IMR-90 (cell line): Measurements from ENCODE around the gene ACSS3. TPM values are rescaled to one million over a fixed set of nuclear protein-coding genes. Genes with fewer than 3 reads are reported as not detected.

Source experiments
- ATAC-seq: fragments of 200-7000 bp; cut with Tn5 transposase; 2 replicates; pipeline ENCODE4 v1.9.1; 2020; ENCODE audit warnings: low read depth, mild to moderate bottlenecking, moderate library complexity
- BruUV-seq: library from RNA; stranded (reverse); fragments of 400-500 nt; replicated peaks from 2 replicates; lab custom pipeline; 2021; lab: Mats Ljungman, UMichigan
- CTCF ChIA-PET: fragments of 300-600 bp; formaldehyde crosslinking; extraction: SDS; loops from one replicate; lab custom pipeline; 2021; ENCODE audit warnings: antibody characterized with exemption; lab: Yijun Ruan, JAX
- POLR2A ChIA-PET: fragments of 300-600 bp; sonication (Branson Sonifier 250); formaldehyde crosslinking; loops from one replicate; lab custom pipeline; 2022; ENCODE audit warnings: antibody characterized with exemption; ENCODE audit not compliant: unreplicated experiment; lab: Charles Lee
- DNase-seq: peaks from one replicate; pipeline ENCODE4 v3.0.0; 2013
- H2AFZ ChIP-seq: replicated peaks from 2 replicates; pipeline ENCODE3; 2013; ENCODE audit warnings: low read length, mild to moderate bottlenecking; ENCODE audit not compliant: poor library complexity
- H2AK5ac ChIP-seq: 2 replicates; pipeline ENCODE4 v1.6.1; 2013; ENCODE audit warnings: low read depth, low read length, inconsistent platforms
- H2AK9ac ChIP-seq: replicated peaks from 2 replicates; pipeline ENCODE3; 2013; ENCODE audit warnings: mild to moderate bottlenecking, low read depth, low read length, moderate library complexity; ENCODE audit not compliant: poor library complexity
- H2BK120ac ChIP-seq: 2 replicates; pipeline ENCODE4 v1.6.1; 2013; ENCODE audit warnings: low read depth, low read length, inconsistent platforms
- H2BK15ac ChIP-seq: 3 replicates; pipeline ENCODE4 v1.6.1; 2013; ENCODE audit warnings: low read depth, low read length, inconsistent platforms
- H2BK20ac ChIP-seq: 2 replicates; pipeline ENCODE4 v1.6.1; 2013; ENCODE audit warnings: low read depth, mild to moderate bottlenecking, inconsistent platforms, low read length, moderate library complexity
- H2BK5ac ChIP-seq: 2 replicates; pipeline ENCODE4 v1.6.1; 2013; ENCODE audit warnings: mild to moderate bottlenecking, low read depth, low read length, inconsistent platforms; ENCODE audit not compliant: poor library complexity, severe bottlenecking
- H3K14ac ChIP-seq: replicated peaks from 2 replicates; pipeline ENCODE4 v1.6.1; 2013; ENCODE audit warnings: low read depth, low read length, inconsistent platforms
- H3K18ac ChIP-seq: 2 replicates; pipeline ENCODE4 v1.6.1; 2013; ENCODE audit warnings: low read depth, low read length, control low read depth
- H3K23ac ChIP-seq: 2 replicates; pipeline ENCODE4 v1.6.1; 2013; ENCODE audit warnings: low read depth, low read length, inconsistent platforms
- H3K27ac ChIP-seq: 2 replicates; pipeline ENCODE4 v1.5.1; 2013; ENCODE audit warnings: mild to moderate bottlenecking, control low read depth, low read length; ENCODE audit not compliant: insufficient read depth
- H3K27me3 ChIP-seq: 2 replicates; pipeline ENCODE4 v1.6.1; 2013; ENCODE audit warnings: low read length; ENCODE audit not compliant: control insufficient read depth, insufficient read depth
- H3K36me3 ChIP-seq: 2 replicates; pipeline ENCODE4 v1.6.1; 2013; ENCODE audit warnings: low read length, mixed read lengths; ENCODE audit not compliant: control insufficient read depth, insufficient read depth
- H3K4ac ChIP-seq: 2 replicates; pipeline ENCODE4 v1.6.1; 2013; ENCODE audit warnings: low read depth, low read length, inconsistent platforms
- H3K4me1 ChIP-seq: 2 replicates; pipeline ENCODE4 v1.6.1; 2013; ENCODE audit warnings: low read length, mixed read lengths; ENCODE audit not compliant: control insufficient read depth, insufficient read depth
- H3K4me2 ChIP-seq: 2 replicates; pipeline ENCODE4 v1.6.1; 2013; ENCODE audit warnings: low read depth, mild to moderate bottlenecking, control low read depth, low read length, moderate library complexity
- H3K4me3 ChIP-seq: 2 replicates; pipeline ENCODE4 v1.5.1; 2013; ENCODE audit warnings: low read depth, mild to moderate bottlenecking, control low read depth, low read length, moderate library complexity; ENCODE audit not compliant: insufficient read depth
- H3K56ac ChIP-seq: 2 replicates; pipeline ENCODE4 v1.6.1; 2013; ENCODE audit warnings: low read length, inconsistent platforms; ENCODE audit not compliant: insufficient read depth; ENCODE audit errors: extremely low read depth
- H3K79me1 ChIP-seq, 2 experiments: 2 replicates each; pipeline ENCODE4 v1.6.1; 2013; ENCODE audit warnings: low read length in 2 of 2, inconsistent platforms in 1 of 2, low read depth in 1 of 2
- H3K9ac ChIP-seq: 2 replicates; pipeline ENCODE4 v1.6.1; 2013; ENCODE audit warnings: low read depth, low read length, control low read depth
- H3K9me1 ChIP-seq: 2 replicates; pipeline ENCODE4 v1.6.1; 2013; ENCODE audit warnings: low read length, inconsistent platforms; ENCODE audit not compliant: insufficient read depth
- H3K9me3 ChIP-seq: 2 replicates; pipeline ENCODE4 v1.6.1; 2013; ENCODE audit warnings: low read length; ENCODE audit not compliant: control insufficient read depth, insufficient read depth
- H4K20me1 ChIP-seq: 2 replicates; pipeline ENCODE4 v1.6.1; 2013; ENCODE audit warnings: low read length, inconsistent platforms; ENCODE audit not compliant: insufficient read depth
- H4K5ac ChIP-seq: 2 replicates; pipeline ENCODE4 v1.6.1; 2013; ENCODE audit warnings: mild to moderate bottlenecking, low read depth, low read length, control low read depth
- H4K8ac ChIP-seq, 2 experiments: 2 replicates each; pipeline ENCODE4 v1.6.1; 2013; ENCODE audit warnings: low read depth in 2 of 2, low read length in 2 of 2, control low read depth in 1 of 2, inconsistent platforms in 1 of 2
- H4K91ac ChIP-seq: 2 replicates; pipeline ENCODE4 v1.6.1; 2013; ENCODE audit warnings: low read depth, low read length, inconsistent platforms; ENCODE audit not compliant: insufficient read depth
- CEBPB ChIP-seq: IDR thresholded peaks from 2 replicates; pipeline ENCODE4 v1.6.1; 2012; ENCODE audit warnings: low read depth, low read length, improper control_type of control experiment
- CHD1 ChIP-seq: IDR thresholded peaks from 2 replicates; pipeline ENCODE4 v1.6.1; 2012; ENCODE audit warnings: low read depth, low read length, improper control_type of control experiment
- FOS ChIP-seq: fragments of 150-350 bp; IDR thresholded peaks from 2 replicates; pipeline ENCODE4 v1.6.1; 2016; ENCODE audit warnings: low read depth, low read length
- NFE2L2 ChIP-seq: fragments of 150-350 bp; IDR thresholded peaks from 2 replicates; pipeline ENCODE4 v1.6.1; 2016; ENCODE audit warnings: low read depth, mild to moderate bottlenecking, low read length
- POLR2A ChIP-seq: IDR thresholded peaks from 2 replicates; pipeline ENCODE4 v1.6.1; 2012; ENCODE audit warnings: mild to moderate bottlenecking, low read depth, low read length
- RCOR1 ChIP-seq: IDR thresholded peaks from 2 replicates; pipeline ENCODE4 v1.6.1; 2012; ENCODE audit warnings: mild to moderate bottlenecking, low read length, improper control_type of control experiment; ENCODE audit not compliant: insufficient replicate concordance
- SMC3 ChIP-seq: fragments of 150-350 bp; IDR thresholded peaks from 2 replicates; pipeline ENCODE4 v1.6.1; 2016; ENCODE audit warnings: low read depth, mild to moderate bottlenecking, antibody characterized with exemption, low read length, moderate library complexity
- WGBS, 2 experiments: methylation state at CpG; one replicate each; pipeline versions ENCODE4 v1.1.5 to v1.1.7; 2013; ENCODE audit warnings: missing lambda C conversion rate in 2 of 2; ENCODE audit not compliant: insufficient read length in 1 of 2; ENCODE audit errors: extremely low coverage in 2 of 2; 5-methylcytosine and 5-hydroxymethylcytosine counted together
- dilution Hi-C: fragments of 300-500 bp; cut with HindIII; formaldehyde crosslinking; loops from one replicate; pipeline ENCODE4 v1.14.3; 2018; ENCODE audit warnings: low sequenced_read_pairs; ENCODE audit not compliant: unreplicated experiment
- in situ Hi-C: fragments of 300-500 bp; cut with MboI; formaldehyde crosslinking; loops from 3 replicates; pipeline ENCODE4 v1.14.3; 2019; ENCODE audit warnings: low sequenced_read_pairs, inconsistent platforms, mixed read lengths
- intact Hi-C: fragments of 100-400 bp; cut with micrococcal nuclease; formaldehyde crosslinking; loops from 2 replicates; pipeline ENCODE4 v1.10.0; 2022
- polyA plus RNA-seq, 3 experiments: library from polyadenylated mRNA; depleted of rRNA; stranded (reverse); fragments of >200 nt; gene quantifications; 2 replicates each; pipeline ENCODE4 v1.2.3, GENCODE V29; 2012; ENCODE audit warnings: low replicate concordance in 1 of 3
- total RNA-seq: library from RNA; depleted of rRNA; stranded (reverse); fragments of >200 nt; gene quantifications from 2 replicates; pipeline ENCODE4 v1.2.3, GENCODE V29; 2012
- TF ChIP-seq, protein P1 (sequence below): fragments of 150-350 bp; IDR thresholded peaks from 2 replicates; pipeline ENCODE4 v1.6.1; 2017; ENCODE audit warnings: mild to moderate bottlenecking, antibody characterized with exemption, low read length, low read depth
- TF ChIP-seq, protein P2 (sequence below): conservative IDR thresholded peaks from 2 replicates; pipeline ENCODE4 v1.5.1; 2012; ENCODE audit warnings: mild to moderate bottlenecking, low read depth, low read length, improper control_type of control experiment
- TF ChIP-seq, protein P3 (sequence below): fragments of 150-350 bp; IDR thresholded peaks from 2 replicates; pipeline ENCODE4 v1.6.1; 2016; ENCODE audit warnings: low read depth, mild to moderate bottlenecking, low read length, moderate library complexity, borderline replicate concordance

The ACSS3 gene
- total and polyA plus RNA-seq, 2 of the 4 experiments (the other 2 are of a cell fraction) = 0.84 to 2.0 TPM

DNA sequence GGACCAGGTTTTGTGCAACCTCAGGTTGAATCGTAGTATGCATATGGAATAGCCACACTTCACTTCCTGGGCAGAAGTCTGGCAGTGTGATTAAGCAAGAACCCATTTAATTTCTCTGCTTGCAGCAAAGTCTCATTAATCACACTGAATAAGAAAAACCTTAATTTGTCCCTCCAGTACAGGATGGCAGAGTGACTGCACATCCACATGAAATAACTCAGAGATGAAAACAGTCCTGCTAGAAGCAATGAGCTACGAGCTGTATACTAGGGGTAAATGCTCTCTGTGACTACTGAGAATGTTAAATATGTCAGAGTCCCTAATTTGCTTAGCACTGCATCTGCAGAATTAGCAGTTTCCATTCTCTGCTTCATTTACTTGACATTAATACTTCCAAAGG is 88.9 kb downstream of the ACSS3 start:
- H3K23ac ChIP-seq = no peak overlapping the region
- TF ChIP-seq SMC3 (no peak), RCOR1 (no peak), POLR2A (no peak), CEBPB (no peak), NFE2L2 (no peak), FOS (no peak), CHD1 (no peak)
- TF ChIP-seq, protein P1, sequence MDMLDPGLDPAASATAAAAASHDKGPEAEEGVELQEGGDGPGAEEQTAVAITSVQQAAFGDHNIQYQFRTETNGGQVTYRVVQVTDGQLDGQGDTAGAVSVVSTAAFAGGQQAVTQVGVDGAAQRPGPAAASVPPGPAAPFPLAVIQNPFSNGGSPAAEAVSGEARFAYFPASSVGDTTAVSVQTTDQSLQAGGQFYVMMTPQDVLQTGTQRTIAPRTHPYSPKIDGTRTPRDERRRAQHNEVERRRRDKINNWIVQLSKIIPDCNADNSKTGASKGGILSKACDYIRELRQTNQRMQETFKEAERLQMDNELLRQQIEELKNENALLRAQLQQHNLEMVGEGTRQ = no peak
- TF ChIP-seq, protein P2, sequence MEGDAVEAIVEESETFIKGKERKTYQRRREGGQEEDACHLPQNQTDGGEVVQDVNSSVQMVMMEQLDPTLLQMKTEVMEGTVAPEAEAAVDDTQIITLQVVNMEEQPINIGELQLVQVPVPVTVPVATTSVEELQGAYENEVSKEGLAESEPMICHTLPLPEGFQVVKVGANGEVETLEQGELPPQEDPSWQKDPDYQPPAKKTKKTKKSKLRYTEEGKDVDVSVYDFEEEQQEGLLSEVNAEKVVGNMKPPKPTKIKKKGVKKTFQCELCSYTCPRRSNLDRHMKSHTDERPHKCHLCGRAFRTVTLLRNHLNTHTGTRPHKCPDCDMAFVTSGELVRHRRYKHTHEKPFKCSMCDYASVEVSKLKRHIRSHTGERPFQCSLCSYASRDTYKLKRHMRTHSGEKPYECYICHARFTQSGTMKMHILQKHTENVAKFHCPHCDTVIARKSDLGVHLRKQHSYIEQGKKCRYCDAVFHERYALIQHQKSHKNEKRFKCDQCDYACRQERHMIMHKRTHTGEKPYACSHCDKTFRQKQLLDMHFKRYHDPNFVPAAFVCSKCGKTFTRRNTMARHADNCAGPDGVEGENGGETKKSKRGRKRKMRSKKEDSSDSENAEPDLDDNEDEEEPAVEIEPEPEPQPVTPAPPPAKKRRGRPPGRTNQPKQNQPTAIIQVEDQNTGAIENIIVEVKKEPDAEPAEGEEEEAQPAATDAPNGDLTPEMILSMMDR = no peak
- TF ChIP-seq, protein P3, sequence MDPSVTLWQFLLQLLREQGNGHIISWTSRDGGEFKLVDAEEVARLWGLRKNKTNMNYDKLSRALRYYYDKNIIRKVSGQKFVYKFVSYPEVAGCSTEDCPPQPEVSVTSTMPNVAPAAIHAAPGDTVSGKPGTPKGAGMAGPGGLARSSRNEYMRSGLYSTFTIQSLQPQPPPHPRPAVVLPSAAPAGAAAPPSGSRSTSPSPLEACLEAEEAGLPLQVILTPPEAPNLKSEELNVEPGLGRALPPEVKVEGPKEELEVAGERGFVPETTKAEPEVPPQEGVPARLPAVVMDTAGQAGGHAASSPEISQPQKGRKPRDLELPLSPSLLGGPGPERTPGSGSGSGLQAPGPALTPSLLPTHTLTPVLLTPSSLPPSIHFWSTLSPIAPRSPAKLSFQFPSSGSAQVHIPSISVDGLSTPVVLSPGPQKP = no peak
- H3K9ac ChIP-seq = no peak overlapping the region
- no peaks in the 10 kb centered on the region for H3K9me3 ChIP-seq
- no peak for DNase-seq
- no peak for ATAC-seq
- no peaks in the 10 kb centered on the region for H3K9me1 ChIP-seq
- H3K4me3 ChIP-seq = no peak overlapping the region
- BruUV-seq = no TSS peak
- no peak overlapping the region for H3K4ac ChIP-seq
- no peak overlapping the region for H4K8ac ChIP-seq
- no peaks in the 10 kb centered on the region for H3K27me3 ChIP-seq
- ChIA-PET POLR2A (no interaction called here), CTCF (no interaction called here)
- no CpG with 5 or more reads among the region's 2 CpGs for WGBS, 2 experiments
- H3K36me3 ChIP-seq = no peaks in the 10 kb centered on the region
- H2AFZ ChIP-seq = no peak overlapping the region
- no peak overlapping the region for H3K14ac ChIP-seq
- no peaks in the 10 kb centered on the region for H3K79me1 ChIP-seq
- H2BK120ac ChIP-seq = no peak overlapping the region
- H3K27ac ChIP-seq = no peak overlapping the region
- no peak overlapping the region for H3K4me2 ChIP-seq
- H4K91ac ChIP-seq = no peak overlapping the region
- H3K56ac ChIP-seq = no peak overlapping the region
- dilution Hi-C loops = no loop called here
- no peak overlapping the region for H3K18ac ChIP-seq
- H2BK15ac ChIP-seq = no peak overlapping the region
- no peak overlapping the region for H2AK9ac ChIP-seq
- H4K5ac ChIP-seq = no peak overlapping the region
- intact Hi-C loops = no loop called here
- no peak overlapping the region for H2BK20ac ChIP-seq
- H2AK5ac ChIP-seq = no peak overlapping the region
- no peak overlapping the region for H2BK5ac ChIP-seq
- in situ Hi-C loops = no loop called here
- H4K20me1 ChIP-seq = no peaks in the 10 kb centered on the region
- no peaks in the 10 kb centered on the region for H3K4me1 ChIP-seq
